IPS DF 6.9 (cell line): Measurements from ENCODE around the gene AACS.
"Not testable (repeated sequence)": the region's sequence is repeated elsewhere in the genome, so short reads cannot be mapped to it uniquely, and the experiment has no call there.

Experiments
- DNase-seq: peaks from one replicate; pipeline ENCODE4 v3.0.0-alpha.2; 2013; ENCODE audit warnings: low read depth, low spot score
- H3K27ac ChIP-seq: one replicate; pipeline ENCODE4 v1.5.1; 2013; ENCODE audit warnings: low read length, control low read depth
- H3K27me3 ChIP-seq: 2 replicates; pipeline ENCODE4 v1.6.1; 2013; ENCODE audit warnings: mild to moderate bottlenecking, low read length; ENCODE audit not compliant: control insufficient read depth, insufficient read depth
- H3K36me3 ChIP-seq: 2 replicates; pipeline ENCODE4 v1.6.1; 2013; ENCODE audit warnings: low read length; ENCODE audit not compliant: control insufficient read depth, insufficient read depth
- H3K4me1 ChIP-seq: 2 replicates; pipeline ENCODE4 v1.6.1; 2013; ENCODE audit warnings: low read length; ENCODE audit not compliant: control insufficient read depth, insufficient read depth
- H3K4me3 ChIP-seq: 2 replicates; pipeline ENCODE4 v1.5.1; 2013; ENCODE audit warnings: mild to moderate bottlenecking, low read length
- H3K9me3 ChIP-seq: 2 replicates; pipeline ENCODE4 v1.6.1; 2013; ENCODE audit warnings: low read length, inconsistent platforms; ENCODE audit not compliant: control insufficient read depth, insufficient read depth
- WGBS: extraction: QIAGEN DNeasy Blood & Tissue Kit; methylation state at CpG from one replicate; pipeline ENCODE4 v1.1.7; 2013; ENCODE audit warnings: mixed read lengths, missing lambda C conversion rate; ENCODE audit not compliant: insufficient read length, insufficient coverage; 5-methylcytosine and 5-hydroxymethylcytosine counted together

Gene AACS

DNA sequence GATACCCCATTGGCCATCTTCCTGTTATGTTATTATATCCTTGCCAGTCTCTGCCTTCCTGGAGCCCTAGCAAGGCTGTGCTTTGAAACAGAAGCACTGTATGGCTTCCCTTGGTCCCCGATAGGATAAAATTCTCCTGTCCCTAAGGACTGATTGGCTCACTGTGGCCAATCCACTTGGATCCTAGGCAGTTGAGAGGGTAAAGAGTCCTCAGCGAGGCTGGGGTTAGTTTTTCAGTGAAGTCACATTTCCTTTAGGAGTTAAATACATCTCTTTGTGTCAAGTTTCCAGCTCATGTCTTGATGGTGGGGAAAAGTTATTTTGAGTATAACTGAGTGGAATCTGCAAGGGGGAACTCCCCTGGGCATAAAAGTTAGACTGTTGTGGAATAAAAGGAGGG lies 7.3 kb downstream of the AACS start:
- Histone ChIP-seq H3K36me3 (peaks cover 16% of the 10 kb centered on the region), H3K9me3 (no peaks in the 10 kb centered on the region), H3K27ac (no peak overlapping the region), H3K4me1 (no peaks in the 10 kb centered on the region), H3K4me3 (no peak overlapping the region), H3K27me3 (no peaks in the 10 kb centered on the region)
- DNase-seq = no peak
- no CpG with 5 or more reads among the region's 2 CpGs for WGBS

DNA sequence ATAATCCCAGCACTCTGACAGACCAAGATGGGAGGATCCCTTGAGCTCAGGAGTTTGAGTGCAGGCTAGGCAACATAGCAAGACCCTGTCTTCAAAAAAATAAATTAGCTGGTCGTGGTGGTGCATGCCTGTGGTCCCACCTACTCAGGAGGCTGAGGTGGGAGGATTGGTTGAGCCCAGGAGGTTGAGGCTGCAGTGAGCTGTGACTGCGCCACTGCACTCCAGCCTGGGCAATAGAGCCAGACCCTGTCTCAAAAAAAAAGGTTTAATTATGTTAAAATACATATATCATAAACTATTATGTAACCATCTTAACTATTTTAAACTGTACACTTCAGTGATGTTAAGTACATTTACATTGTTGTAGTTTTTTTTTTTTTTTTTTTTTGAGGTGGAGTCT lies 9.1 kb downstream of the AACS start:
- not testable (repeated sequence) for DNase-seq, H3K27me3 ChIP-seq, H3K9me3 ChIP-seq, H3K27ac ChIP-seq, H3K4me3 ChIP-seq, H3K4me1 ChIP-seq
- H3K36me3 ChIP-seq = peaks cover 17% of the 10 kb centered on the region
- no CpG with 5 or more reads among the region's 2 CpGs for WGBS

- no peaks in the 10 kb centered on the region for H3K27me3 ChIP-seq
- H3K27ac ChIP-seq = no peak overlapping the region
- H3K4me1 ChIP-seq = no peaks in the 10 kb centered on the region
- peaks cover 17% of the 10 kb centered on the region; the same call in 1 of the 2 replicates for H3K36me3 ChIP-seq
- no peak overlapping the region for H3K4me3 ChIP-seq
- no CpG with 5 or more reads among the region's 6 CpGs for WGBS
- H3K9me3 ChIP-seq = no peaks in the 10 kb centered on the region
- DNase-seq = no peak
Measured at GRCh38 chr12:125076103-125076502, 10.9 kb downstream of the AACS start.

DNA sequence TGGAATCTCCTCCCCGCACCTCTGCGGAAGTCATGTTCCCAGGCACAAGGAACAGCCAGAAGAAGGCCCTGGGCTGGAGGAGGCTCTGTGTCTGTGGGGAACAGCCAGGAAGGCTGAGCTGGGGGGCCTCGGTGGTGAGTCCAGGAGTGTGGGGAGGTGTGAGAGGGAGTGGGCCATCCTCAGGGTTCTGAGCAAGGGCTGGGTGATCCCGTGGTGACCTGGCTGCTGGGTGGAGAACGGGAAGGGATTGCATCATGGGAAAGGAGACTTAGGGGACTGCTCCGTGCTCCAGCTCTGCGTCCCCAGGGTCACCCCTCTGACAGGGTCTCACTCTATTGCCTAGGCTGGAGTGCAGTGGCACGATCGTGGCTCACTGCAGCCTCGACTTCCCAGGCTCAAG lies 13.8 kb downstream of the AACS start:
- H3K4me3 ChIP-seq = no peak overlapping the region
- H3K27ac ChIP-seq = no peak overlapping the region
- DNase-seq = no peak
- peaks cover 18% of the 10 kb centered on the region; the same call in 1 of the 2 replicates for H3K36me3 ChIP-seq
- H3K9me3 ChIP-seq = no peaks in the 10 kb centered on the region
- H3K27me3 ChIP-seq = no peaks in the 10 kb centered on the region
- no peaks in the 10 kb centered on the region for H3K4me1 ChIP-seq
- no CpG with 5 or more reads among the region's 10 CpGs for whole genome bisulfite sequencing

- peaks cover 18% of the 10 kb centered on the region; the same call in 1 of the 2 replicates for H3K36me3 ChIP-seq
- H3K4me1 ChIP-seq = no peaks in the 10 kb centered on the region
- DNase-seq = no peak
- H3K9me3 ChIP-seq = no peaks in the 10 kb centered on the region
- no peaks in the 10 kb centered on the region for H3K27me3 ChIP-seq
- H3K27ac ChIP-seq = no peak overlapping the region
- no peak overlapping the region for H3K4me3 ChIP-seq
- WGBS = 100% methylated on average over 1 of the region's 15 CpGs
Measured at GRCh38 chr12:125079648-125080645, 14.7 kb downstream of the AACS start.

DNA sequence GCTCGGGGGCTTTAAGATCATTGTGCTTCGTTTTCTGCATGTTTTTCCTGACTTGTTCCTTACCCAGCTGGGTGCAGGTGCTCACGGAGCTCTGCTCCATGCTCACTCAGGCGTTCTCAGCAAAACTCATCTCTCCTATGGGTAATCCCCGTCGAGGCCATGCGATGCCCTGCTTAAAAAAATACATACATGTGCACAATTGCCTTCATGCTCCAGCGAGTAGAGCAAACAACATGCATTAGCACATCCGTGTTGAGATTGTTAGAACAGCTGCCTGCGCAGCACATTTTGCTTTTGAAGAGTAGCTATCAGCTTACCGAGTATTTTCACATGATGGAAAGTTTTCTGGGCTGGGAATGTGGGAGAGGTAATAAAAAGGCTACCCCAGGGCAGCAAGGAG lies 16.2 kb downstream of the AACS start:
- no peak overlapping the region for H3K27ac ChIP-seq
- DNase-seq = no peak
- no peaks in the 10 kb centered on the region for H3K9me3 ChIP-seq
- H3K36me3 ChIP-seq = peaks cover 17% of the 10 kb centered on the region; the same call in 1 of the 2 replicates
- no peak overlapping the region for H3K4me3 ChIP-seq
- H3K4me1 ChIP-seq = no peaks in the 10 kb centered on the region
- no CpG with 5 or more reads among the region's 11 CpGs for WGBS
- no peaks in the 10 kb centered on the region for H3K27me3 ChIP-seq

- no peak for DNase-seq
- no peaks in the 10 kb centered on the region for H3K9me3 ChIP-seq
- H3K27me3 ChIP-seq = no peaks in the 10 kb centered on the region
- no peak overlapping the region for H3K4me3 ChIP-seq
- H3K36me3 ChIP-seq = peaks cover 22% of the 10 kb centered on the region; the same call in 1 of the 2 replicates
- no peak overlapping the region for H3K27ac ChIP-seq
- H3K4me1 ChIP-seq = no peaks in the 10 kb centered on the region
- WGBS = no CpG with 5 or more reads among the region's 6 CpGs
Measured at GRCh38 chr12:125083072-125083471, 17.8 kb downstream of the AACS start.

- not testable (repeated sequence) for H3K9me3 ChIP-seq, DNase-seq, H3K4me3 ChIP-seq, H3K27me3 ChIP-seq, H3K4me1 ChIP-seq, H3K27ac ChIP-seq
- peaks cover 36% of the 10 kb centered on the region for H3K36me3 ChIP-seq
- WGBS = no CpG with 5 or more reads among the region's 6 CpGs
Measured at GRCh38 chr12:125088199-125088598, 23.0 kb downstream of the AACS start.

GRCh38 chr12:125089083-125089482 lies 23.8 kb downstream of the AACS start:
- Histone ChIP-seq H3K4me1 (no peaks in the 10 kb centered on the region), H3K9me3 (no peaks in the 10 kb centered on the region), H3K36me3 (peaks cover 43% of the 10 kb centered on the region), H3K27me3 (no peaks in the 10 kb centered on the region), H3K4me3 (no peak overlapping the region), H3K27ac (no peak overlapping the region)
- no CpG with 5 or more reads among the region's 9 CpGs for WGBS
- no peak for DNase-seq

DNA sequence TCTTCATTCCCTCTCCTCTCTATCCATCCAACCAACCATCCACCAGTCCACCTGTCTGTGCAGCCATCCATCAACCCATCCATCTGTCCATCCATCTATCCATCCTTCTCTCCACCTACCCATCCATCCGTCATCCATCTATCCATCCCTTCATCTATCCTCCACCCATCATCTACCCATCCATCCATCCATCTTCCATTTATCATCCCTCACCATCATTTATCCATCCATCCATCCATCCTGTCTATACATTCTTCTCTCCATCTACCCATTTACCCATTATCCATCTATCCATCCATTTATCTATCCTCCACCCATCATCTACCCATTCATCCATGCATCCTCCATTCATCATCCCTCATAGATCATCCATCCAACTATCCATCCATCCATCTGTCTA lies 24.4 kb downstream of the AACS start:
- Histone ChIP-seq H3K4me1 (no peaks in the 10 kb centered on the region), H3K9me3 (no peaks in the 10 kb centered on the region), H3K36me3 (peaks cover 47% of the 10 kb centered on the region), H3K27ac (no peak overlapping the region), H3K4me3 (no peak overlapping the region), H3K27me3 (no peaks in the 10 kb centered on the region)
- no peak for DNase-seq
- WGBS = 100% methylated on average over 1 of the region's 1 CpG
